Measurements from ENCODE around the gene RAB11B.
A peak's percentile ranks its signal among the peaks of the same experiment; 100 is the strongest.

Gene RAB11B

GRCh38 chr19:8452446-8453123 is 62.4 kb downstream of the RAB11B start:
- intact Hi-C loops (cut with DNase I): no loop called here
- DNase-seq: peak in 1 of 10 donors; percentile 16

GRCh38 chr19:8453616-8454015 is 63.5 kb downstream of the RAB11B start:
- intact Hi-C loops (cut with DNase I): no loop called here

More at GRCh38 chr19:8453616-8454015, 63.5 kb downstream of the RAB11B start:
- DNase-seq: peak in 1 of 10 donors; percentile 34
